ENCODE data around the gene RALGPS1. TPM values are rescaled to one million over a fixed set of nuclear protein-coding genes. Genes with fewer than 3 reads are reported as not detected.

The RALGPS1 gene
- total RNA-seq, 1 experiment from 2014 or later = 18.6 TPM

GRCh38 chr9:127178686-127179632 lies 264.4 kb downstream of the RALGPS1 start:
- Histone ChIP-seq H2AK5ac (ENCODE audit: insufficient read length, low read length) (no peak overlapping the region), H4K8ac (replicated peaks; ENCODE audit: insufficient read length, low read depth, low read length) (no peak overlapping the region), H3T11ph (ENCODE audit: low read length) (no peak overlapping the region), H2BK20ac (ENCODE audit: low read depth, low read length, poor library complexity, severe bottlenecking) (no peak overlapping the region), H3K14ac (ENCODE audit: insufficient read depth, low read length) (no peak overlapping the region), H3K4me2 (ENCODE audit: insufficient read depth, insufficient read length, low read length) (no peak overlapping the region), H3K23me2 (ENCODE audit: insufficient read length, low read depth, low read length, poor library complexity, severe bottlenecking) (no peaks in the 10 kb centered on the region), H4K91ac (ENCODE audit: insufficient read length, low read depth, low read length) (no peak overlapping the region), H2BK15ac (ENCODE audit: low read depth, low read length) (peak overlapping the region; percentile 29; the same call in 1 of the 2 replicates), H3K27me3 (ENCODE audit: insufficient read depth, low read length) (no peaks in the 10 kb centered on the region), H3K79me1 (ENCODE audit: insufficient read depth, low read depth, low read length, poor library complexity, severe bottlenecking) (no peaks in the 10 kb centered on the region), H3K18ac (ENCODE audit: insufficient read length, low read depth, low read length) (no peak overlapping the region), H3K4ac (ENCODE audit: low read depth, low read length) (no peak overlapping the region), H2BK5ac (ENCODE audit: insufficient read length, low read length) (no peak overlapping the region), H3K4me1 (ENCODE audit: insufficient read depth, low read length) (no peaks in the 10 kb centered on the region; the same call in 1 of the 2 replicates), H4K5ac (ENCODE audit: insufficient read length, low read depth, low read length) (no peak overlapping the region), H3K9me3 (ENCODE audit: control insufficient read depth, low read depth, low read length) (no peaks in the 10 kb centered on the region), H2BK120ac (ENCODE audit: low read depth, low read length, poor library complexity, severe bottlenecking) (no peak overlapping the region), H3K9ac (ENCODE audit: extremely low read depth, insufficient read length, low read length) (no peak overlapping the region), H2BK12ac (ENCODE audit: insufficient read length, low read depth, low read length) (no peak overlapping the region), H3K79me2 (ENCODE audit: insufficient read depth, low read length) (no peaks in the 10 kb centered on the region), H3K23ac (ENCODE audit: insufficient read length, low read depth, low read length) (no peak overlapping the region), H4K20me1 (ENCODE audit: control insufficient read depth, insufficient read depth, insufficient read length) (no peaks in the 10 kb centered on the region), H3K56ac (ENCODE audit: insufficient read length, low read depth, low read length) (no peak overlapping the region), H2AFZ (ENCODE audit: low read length) (no peak overlapping the region), H3K27ac (ENCODE audit: insufficient read length, low read depth, low read length) (no peak overlapping the region)
- Mint-ChIP-seq H3K27me3 (ENCODE audit: low read depth) (peaks cover 2% of the 10 kb centered on the region; the same call in 1 of the 2 replicates), H3K4me3 (peak overlapping the region in 1 of 2 experiments; percentile 35; a peak in 1 of 5 replicates), H3K27ac (peak overlapping the region; percentile 9 to 84 (median 60); a peak in 6 of 7 replicates), H3K36me3 (ENCODE audit: insufficient read depth in 1 of 3, low read depth in 3 of 3) (peaks cover 0 to 6% (median 0%) of the 10 kb centered on the region in 3 experiments; a peak in 4 of 7 replicates), H3K9me3 (no peaks in the 10 kb centered on the region), H3K4me1 (peaks cover 10 to 18% of the 10 kb centered on the region in 2 experiments)
- TF ChIP-seq CTCF (conservative IDR thresholded peaks at IDR 0.05) = no peak
- DNase-seq = peak; percentile 39
- WGBS (ENCODE audit: extremely low coverage, insufficient read length, low lambda C conversion rate) = no CpG with 5 or more reads among the region's 12 CpGs

Measured in H9 (cell line).